BJ (cell line): ENCODE data around the gene ADRA2C. TPM values are rescaled to one million over a fixed set of nuclear protein-coding genes. Genes with fewer than 3 reads are reported as not detected.

Experiments
- CTCF ChIA-PET: fragments of 350-600 bp; formaldehyde crosslinking; extraction: SDS; loops from one replicate; lab custom pipeline; 2021; ENCODE audit warnings: antibody characterized with exemption, inconsistent platforms; lab: Yijun Ruan, JAX
- POLR2A ChIA-PET: fragments of 300-600 bp; sonication (Branson Sonifier 250); formaldehyde crosslinking; extraction: SDS; loops from one replicate; lab custom pipeline; 2021; ENCODE audit warnings: antibody characterized with exemption; lab: Charles Lee
- DNase-seq: peaks from one replicate; pipeline ENCODE4 v3.0.0-alpha.2; 2011; ENCODE audit warnings: low read depth
- H3K27me3 ChIP-seq: 2 replicates; pipeline ENCODE4 v1.6.0; 2011; ENCODE audit warnings: low read length; ENCODE audit not compliant: control insufficient read depth, insufficient read depth
- H3K36me3 ChIP-seq: 2 replicates; pipeline ENCODE4 v1.5.1; 2011; ENCODE audit warnings: low read length; ENCODE audit not compliant: control insufficient read depth, insufficient read depth
- H3K4me3 ChIP-seq: 2 replicates; pipeline ENCODE4 v1.5.1; 2011; ENCODE audit warnings: low read depth, mild to moderate bottlenecking, control low read depth, low read length
- CTCF ChIP-seq: IDR thresholded peaks from 2 replicates; pipeline ENCODE4 v1.5.1; 2011; ENCODE audit warnings: low read depth, mild to moderate bottlenecking, control low read depth, inconsistent platforms, low read length, moderate library complexity; ENCODE audit not compliant: insufficient read depth
- polyA plus RNA-seq: library from polyadenylated mRNA; depleted of rRNA; stranded (reverse); fragments of >200 nt; gene quantifications from 2 replicates; pipeline ENCODE4 v1.2.3, GENCODE V29; 2011

ADRA2C gene
- polyA plus RNA-seq, 1 experiment, result 0.20 TPM

- Histone ChIP-seq H3K36me3 (no peaks in the 10 kb centered on the region), H3K27me3 (peaks cover 7% of the 10 kb centered on the region), H3K4me3 (no peak overlapping the region)
- TF ChIP-seq CTCF, result no peak
- ChIA-PET CTCF (interaction anchor here (1.5 kb wide), 1 partner anchor 11 kb away, joined by 4 read pairs; no protein-coding TSS in a partner anchor), POLR2A (no interaction called here)
- no peak for DNase-seq
These were observed 25.9 kb upstream of the ADRA2C start for GRCh38 chr4:3740256-3740655.

GRCh38 chr4:3741217-3742011 lies 24.8 kb upstream of the ADRA2C start:
- peaks cover 7% of the 10 kb centered on the region for H3K27me3 ChIP-seq
- TF ChIP-seq CTCF, result no peak
- H3K4me3 ChIP-seq, result no peak overlapping the region
- DNase-seq, result no peak
- CTCF ChIA-PET, result no interaction called here
- POLR2A ChIA-PET, result no interaction called here
- no peaks in the 10 kb centered on the region for H3K36me3 ChIP-seq

GRCh38 chr4:3742610-3743009 lies 23.6 kb upstream of the ADRA2C start:
- no peak for TF ChIP-seq CTCF
- ChIA-PET POLR2A (no interaction called here), CTCF (no interaction called here)
- H3K27me3 ChIP-seq, result peaks cover 7% of the 10 kb centered on the region
- no peaks in the 10 kb centered on the region for H3K36me3 ChIP-seq
- no peak for DNase-seq
- no peak overlapping the region for H3K4me3 ChIP-seq

- no peak for DNase-seq
- no peak for TF ChIP-seq CTCF
- CTCF ChIA-PET, result interaction anchor here (0.8 kb wide), 1 partner anchor 48 kb away, joined by 3 read pairs; no protein-coding TSS in a partner anchor
- H3K4me3 ChIP-seq, result no peak overlapping the region
- peaks cover 9% of the 10 kb centered on the region for H3K27me3 ChIP-seq
- H3K36me3 ChIP-seq, result no peaks in the 10 kb centered on the region
- POLR2A ChIA-PET, result no interaction called here
These were observed 22.0 kb upstream of the ADRA2C start for GRCh38 chr4:3744232-3744631.

- no peak overlapping the region for H3K4me3 ChIP-seq
- peaks cover 9% of the 10 kb centered on the region for H3K27me3 ChIP-seq
- CTCF ChIA-PET, result interaction anchor here (0.7 to 1.4 kb wide), 3 partner anchors 20 to 94 kb away, joined by 3 read pairs; no protein-coding TSS in a partner anchor
- POLR2A ChIA-PET, result no interaction called here
- TF ChIP-seq CTCF, result no peak
- DNase-seq, result no peak
- no peaks in the 10 kb centered on the region for H3K36me3 ChIP-seq
These were observed 21.3 kb upstream of the ADRA2C start for GRCh38 chr4:3744901-3745300.
